Keratinocyte (primary cell): ENCODE data around the gene UBE2C.

Experiments
- EZH2 ChIP-seq: IDR thresholded peaks from one replicate; pipeline ENCODE4 v1.6.1; 2012; ENCODE audit warnings: inconsistent platforms, mild to moderate bottlenecking, low read length, moderate library complexity
- TF ChIP-seq, protein P1 (sequence below), 3 experiments: IDR thresholded peaks in 1 of 3; conservative IDR thresholded peaks in 1 of 3; optimal IDR thresholded peaks in 1 of 3; 2 replicates in 2 of 3; 3 replicates in 1 of 3; pipeline versions ENCODE3 to v1.5.1; 2011; ENCODE audit warnings: low read length in 3 of 3, mild to moderate bottlenecking in 3 of 3, moderate library complexity in 2 of 3, control low read depth in 1 of 3, inconsistent platforms in 1 of 3; ENCODE audit not compliant: insufficient read depth in 2 of 3; ENCODE audit errors: extremely low read depth in 1 of 3

DNA sequence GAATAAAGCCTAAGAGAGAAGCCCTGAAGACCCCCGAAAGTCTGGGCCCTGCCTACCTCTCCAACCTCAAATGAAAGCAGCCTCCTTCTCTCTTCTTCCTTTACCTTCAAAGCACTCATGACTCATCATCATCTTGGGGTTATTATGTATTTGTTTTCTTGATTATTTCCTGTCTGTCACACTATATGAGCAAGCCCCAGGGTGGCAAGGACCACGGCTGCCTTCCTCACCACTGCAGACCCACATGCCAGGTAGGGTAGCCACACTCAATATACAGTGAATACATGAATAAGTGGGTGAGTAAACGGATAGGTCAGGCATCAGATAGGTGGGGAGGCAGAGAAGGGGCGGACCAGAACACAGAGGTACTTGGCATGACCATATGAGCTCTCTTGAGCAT lies 29.6 kb upstream of the UBE2C start:
- no peak for TF ChIP-seq EZH2
- TF ChIP-seq, protein P1, sequence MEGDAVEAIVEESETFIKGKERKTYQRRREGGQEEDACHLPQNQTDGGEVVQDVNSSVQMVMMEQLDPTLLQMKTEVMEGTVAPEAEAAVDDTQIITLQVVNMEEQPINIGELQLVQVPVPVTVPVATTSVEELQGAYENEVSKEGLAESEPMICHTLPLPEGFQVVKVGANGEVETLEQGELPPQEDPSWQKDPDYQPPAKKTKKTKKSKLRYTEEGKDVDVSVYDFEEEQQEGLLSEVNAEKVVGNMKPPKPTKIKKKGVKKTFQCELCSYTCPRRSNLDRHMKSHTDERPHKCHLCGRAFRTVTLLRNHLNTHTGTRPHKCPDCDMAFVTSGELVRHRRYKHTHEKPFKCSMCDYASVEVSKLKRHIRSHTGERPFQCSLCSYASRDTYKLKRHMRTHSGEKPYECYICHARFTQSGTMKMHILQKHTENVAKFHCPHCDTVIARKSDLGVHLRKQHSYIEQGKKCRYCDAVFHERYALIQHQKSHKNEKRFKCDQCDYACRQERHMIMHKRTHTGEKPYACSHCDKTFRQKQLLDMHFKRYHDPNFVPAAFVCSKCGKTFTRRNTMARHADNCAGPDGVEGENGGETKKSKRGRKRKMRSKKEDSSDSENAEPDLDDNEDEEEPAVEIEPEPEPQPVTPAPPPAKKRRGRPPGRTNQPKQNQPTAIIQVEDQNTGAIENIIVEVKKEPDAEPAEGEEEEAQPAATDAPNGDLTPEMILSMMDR (optimal IDR thresholded peaks at IDR 0.05 in 1 of 3, IDR thresholded peaks at IDR 0.05 in 1 of 3, conservative IDR thresholded peaks at IDR 0.05 in 1 of 3; ENCODE audit: extremely low read depth in 1 of 3, insufficient read depth in 2 of 3, low read length in 3 of 3) = no peak
